HPDE6-E6E7 (cell line): ENCODE data around the gene CPNE2.
"Not testable (repeated sequence)": the region's sequence is repeated elsewhere in the genome, so short reads cannot be mapped to it uniquely, and the experiment has no call there.

Experiments used
- DNase-seq: peaks from one replicate; pipeline ENCODE4 v3.0.0; 2011; ENCODE audit warnings: missing footprints; ENCODE audit errors: extremely low spot score

The CPNE2 gene

GRCh38 chr16:57069635-57070370 is 22.6 kb upstream of the CPNE2 start:
- DNase-seq: no peak

GRCh38 chr16:57070424-57070823 is 22.0 kb upstream of the CPNE2 start:
- DNase-seq: no peak

GRCh38 chr16:57071081-57071732 is 21.2 kb upstream of the CPNE2 start:
- DNase-seq: not testable (repeated sequence)

- DNase-seq: peak; percentile 89
Measured at GRCh38 chr16:57071831-57072582, 20.4 kb upstream of the CPNE2 start.

- DNase-seq: no peak
Measured at GRCh38 chr16:57072616-57073275, 19.6 kb upstream of the CPNE2 start.

- no peak for DNase-seq
Measured at GRCh38 chr16:57077714-57078113, 14.7 kb upstream of the CPNE2 start.

- DNase-seq: no peak
Measured at GRCh38 chr16:57081744-57082143, 10.6 kb upstream of the CPNE2 start.

GRCh38 chr16:57082664-57083063 is 9.7 kb upstream of the CPNE2 start:
- no peak for DNase-seq

GRCh38 chr16:57083485-57084126 is 8.8 kb upstream of the CPNE2 start:
- DNase-seq: no peak

GRCh38 chr16:57084257-57084770 is 8.1 kb upstream of the CPNE2 start:
- DNase-seq: peak; percentile 86

GRCh38 chr16:57084996-57085395 is 7.4 kb upstream of the CPNE2 start:
- DNase-seq: no peak

GRCh38 chr16:57087003-57087402 is 5.4 kb upstream of the CPNE2 start:
- DNase-seq: no peak

- no peak for DNase-seq
Measured at GRCh38 chr16:57089406-57089805, 3.0 kb upstream of the CPNE2 start.

- peak; percentile 61 for DNase-seq
Measured at GRCh38 chr16:57091200-57091974, 996 bp upstream of the CPNE2 start.

- no peak for DNase-seq
Measured at GRCh38 chr16:57092786-57093411, 516 bp downstream of the CPNE2 start.

- no peak for DNase-seq
Measured at GRCh38 chr16:57093666-57094564, 1.5 kb downstream of the CPNE2 start.

- no peak for DNase-seq
Measured at GRCh38 chr16:57094911-57095310, 2.5 kb downstream of the CPNE2 start.

GRCh38 chr16:57096192-57096591 is 3.8 kb downstream of the CPNE2 start:
- no peak for DNase-seq

- DNase-seq: no peak
Measured at GRCh38 chr16:57096793-57097192, 4.4 kb downstream of the CPNE2 start.
